ENCODE results near the gene CUX1. TPM values are rescaled to one million over a fixed set of nuclear protein-coding genes. Genes with fewer than 3 reads are reported as not detected.

CUX1 gene
- total RNA-seq, 3 donors from 2014 or later, result 35.1 to 54.4 (median 41.1) TPM

GRCh38 chr7:101910991-101911799 is 93.8 kb downstream of the CUX1 start:
- TF ChIP-seq POLR2A (IDR thresholded peaks at IDR 0.05) (no peak), POLR2AphosphoS5 (IDR thresholded peaks at IDR 0.05) (no peak), CTCF (IDR thresholded peaks at IDR 0.05) (no peak)
- no peaks in the 10 kb centered on the region for H3K4me1 ChIP-seq
- intact Hi-C loops (cut with DNase I; ENCODE audit: low total_unique reads), result no loop called here
- H3K27ac ChIP-seq, result peak overlapping the region in 1 of 2 donors; percentile 56
- no peaks in the 10 kb centered on the region for H3K36me3 ChIP-seq
- H3K27me3 ChIP-seq, result no peaks in the 10 kb centered on the region
- H3K4me3 ChIP-seq, result no peak overlapping the region
- no peak for DNase-seq (ENCODE audit: low spot score in 2 of 2)
- H3K9me3 ChIP-seq, result no peaks in the 10 kb centered on the region

- H3K27ac ChIP-seq, result peak overlapping the region in 1 of 2 donors; percentile 56
- TF ChIP-seq POLR2A (IDR thresholded peaks at IDR 0.05), result no peak
- TF ChIP-seq POLR2AphosphoS5 (IDR thresholded peaks at IDR 0.05), result no peak
- TF ChIP-seq CTCF (IDR thresholded peaks at IDR 0.05), result no peak
- no peaks in the 10 kb centered on the region for H3K36me3 ChIP-seq
- no peaks in the 10 kb centered on the region for H3K4me1 ChIP-seq
- H3K9me3 ChIP-seq, result no peaks in the 10 kb centered on the region
- H3K4me3 ChIP-seq, result no peak overlapping the region
- H3K27me3 ChIP-seq, result no peaks in the 10 kb centered on the region
- intact Hi-C loops (cut with DNase I; ENCODE audit: low total_unique reads), result no loop called here
- peak in 1 of 2 donors; percentile 24 for DNase-seq (ENCODE audit: low spot score in 2 of 2)
Observed at GRCh38 chr7:101911800-101912715, 94.6 kb downstream of the CUX1 start.

GRCh38 chr7:101912716-101913110 is 95.3 kb downstream of the CUX1 start:
- Histone ChIP-seq H3K4me1 (no peaks in the 10 kb centered on the region), H3K9me3 (no peaks in the 10 kb centered on the region), H3K27me3 (no peaks in the 10 kb centered on the region), H3K27ac (peak overlapping the region in 1 of 2 donors; percentile 11), H3K36me3 (no peaks in the 10 kb centered on the region), H3K4me3 (peak overlapping the region in 1 of 3 donors; percentile 48)
- intact Hi-C loops (cut with DNase I; ENCODE audit: low total_unique reads), result no loop called here
- DNase-seq (ENCODE audit: low spot score in 2 of 2), result no peak
- TF ChIP-seq POLR2A (IDR thresholded peaks at IDR 0.05) (no peak), CTCF (IDR thresholded peaks at IDR 0.05) (no peak), POLR2AphosphoS5 (IDR thresholded peaks at IDR 0.05) (no peak)

GRCh38 chr7:101913247-101913721 is 95.9 kb downstream of the CUX1 start:
- no peaks in the 10 kb centered on the region for H3K36me3 ChIP-seq
- no peak overlapping the region for H3K27ac ChIP-seq
- intact Hi-C loops (cut with DNase I; ENCODE audit: low total_unique reads), result no loop called here
- TF ChIP-seq POLR2AphosphoS5 (IDR thresholded peaks at IDR 0.05) (no peak), CTCF (IDR thresholded peaks at IDR 0.05) (no peak), POLR2A (IDR thresholded peaks at IDR 0.05) (no peak)
- H3K4me1 ChIP-seq, result no peaks in the 10 kb centered on the region
- no peaks in the 10 kb centered on the region for H3K27me3 ChIP-seq
- no peak for DNase-seq (ENCODE audit: low spot score in 2 of 2)
- peak overlapping the region in 2 of 3 donors; percentile 9 to 48 for H3K4me3 ChIP-seq
- H3K9me3 ChIP-seq, result no peaks in the 10 kb centered on the region

Data from breast epithelium (tissue), 4 donors.